ENCODE measurements around the gene SH3D19.
"Not testable (repeated sequence)": the region's sequence is repeated elsewhere in the genome, so short reads cannot be mapped to it uniquely, and the experiment has no call there.

Gene SH3D19

GRCh38 chr4:151325111-151325948 lies at the start of gene SH3D19:
Gene SH3D19 (minus strand): TSS chr4:151325605. CDS start chr4:151325352, 253 bp downstream.
- DNase-seq (ENCODE audit: low read depth): no peak

GRCh38 chr4:151362404-151363164 lies 37.2 kb upstream of the SH3D19 start:
- DNase-seq (ENCODE audit: low read depth): peak; percentile 53

GRCh38 chr4:151361966-151362365 lies 36.6 kb upstream of the SH3D19 start:
- no peak for DNase-seq (ENCODE audit: low read depth)

- DNase-seq (ENCODE audit: low read depth): no peak
Observed at GRCh38 chr4:151361126-151361525, 35.7 kb upstream of the SH3D19 start.

- DNase-seq (ENCODE audit: low read depth): no peak
Observed at GRCh38 chr4:151359576-151359975, 34.2 kb upstream of the SH3D19 start.

GRCh38 chr4:151358266-151358665 lies 32.9 kb upstream of the SH3D19 start:
- DNase-seq (ENCODE audit: low read depth): no peak

- peak; percentile 25 for DNase-seq (ENCODE audit: low read depth)
Observed at GRCh38 chr4:151356510-151356909, 31.1 kb upstream of the SH3D19 start.

- no peak for DNase-seq (ENCODE audit: low read depth)
Observed at GRCh38 chr4:151355155-151355554, 29.8 kb upstream of the SH3D19 start.

GRCh38 chr4:151347490-151348235 lies 22.3 kb upstream of the SH3D19 start:
- DNase-seq (ENCODE audit: low read depth): no peak

- no peak for DNase-seq (ENCODE audit: low read depth)
Observed at GRCh38 chr4:151344948-151345347, 19.5 kb upstream of the SH3D19 start.

- no peak for DNase-seq (ENCODE audit: low read depth)
Observed at GRCh38 chr4:151340751-151341385, 15.5 kb upstream of the SH3D19 start.

GRCh38 chr4:151339467-151339866 lies 14.1 kb upstream of the SH3D19 start:
- no peak for DNase-seq (ENCODE audit: low read depth)

- DNase-seq (ENCODE audit: low read depth): no peak
Observed at GRCh38 chr4:151331276-151332042, 6.1 kb upstream of the SH3D19 start.

GRCh38 chr4:151329217-151330007 lies 4.0 kb upstream of the SH3D19 start:
- no peak for DNase-seq (ENCODE audit: low read depth)

- no peak for DNase-seq (ENCODE audit: low read depth)
Observed at GRCh38 chr4:151325949-151326246, 493 bp upstream of the SH3D19 start.

GRCh38 chr4:151324752-151325110 lies 674 bp downstream of the SH3D19 start:
- no peak for DNase-seq (ENCODE audit: low read depth)

GRCh38 chr4:151324124-151324751 lies 1.2 kb downstream of the SH3D19 start:
- no peak for DNase-seq (ENCODE audit: low read depth)

GRCh38 chr4:151323667-151324066 lies 1.7 kb downstream of the SH3D19 start:
- DNase-seq (ENCODE audit: low read depth): no peak

- DNase-seq (ENCODE audit: low read depth): no peak
Observed at GRCh38 chr4:151322570-151322969, 2.8 kb downstream of the SH3D19 start.

- not testable (repeated sequence) for DNase-seq (ENCODE audit: low read depth)
Observed at GRCh38 chr4:151322161-151322560, 3.2 kb downstream of the SH3D19 start.

Measured in HS-5 (cell line).